BJ (cell line): ENCODE results near the gene DSCAML1. TPM values are rescaled to one million over a fixed set of nuclear protein-coding genes. Genes with fewer than 3 reads are reported as not detected.

Experiments
- CTCF ChIA-PET: fragments of 350-600 bp; formaldehyde crosslinking; extraction: SDS; loops from one replicate; lab custom pipeline; 2021; ENCODE audit warnings: antibody characterized with exemption, inconsistent platforms; lab: Yijun Ruan, JAX
- POLR2A ChIA-PET: fragments of 300-600 bp; sonication (Branson Sonifier 250); formaldehyde crosslinking; extraction: SDS; loops from one replicate; lab custom pipeline; 2021; ENCODE audit warnings: antibody characterized with exemption; lab: Charles Lee
- DNase-seq: peaks from one replicate; pipeline ENCODE4 v3.0.0-alpha.2; 2011; ENCODE audit warnings: low read depth
- H3K27me3 ChIP-seq: 2 replicates; pipeline ENCODE4 v1.6.0; 2011; ENCODE audit warnings: low read length; ENCODE audit not compliant: control insufficient read depth, insufficient read depth
- H3K36me3 ChIP-seq: 2 replicates; pipeline ENCODE4 v1.5.1; 2011; ENCODE audit warnings: low read length; ENCODE audit not compliant: control insufficient read depth, insufficient read depth
- H3K4me3 ChIP-seq: 2 replicates; pipeline ENCODE4 v1.5.1; 2011; ENCODE audit warnings: low read depth, mild to moderate bottlenecking, control low read depth, low read length
- CTCF ChIP-seq: IDR thresholded peaks from 2 replicates; pipeline ENCODE4 v1.5.1; 2011; ENCODE audit warnings: low read depth, mild to moderate bottlenecking, control low read depth, inconsistent platforms, low read length, moderate library complexity; ENCODE audit not compliant: insufficient read depth
- polyA plus RNA-seq: library from polyadenylated mRNA; depleted of rRNA; stranded (reverse); fragments of >200 nt; gene quantifications from 2 replicates; pipeline ENCODE4 v1.2.3, GENCODE V29; 2011

Gene DSCAML1
- polyA plus RNA-seq, 1 experiment, result not detected

- Histone ChIP-seq H3K4me3 (no peak overlapping the region), H3K27me3 (no peaks in the 10 kb centered on the region), H3K36me3 (no peaks in the 10 kb centered on the region)
- DNase-seq, result no peak
- CTCF ChIA-PET, result interaction anchor here (1.3 to 4.9 kb wide), 2 partner anchors 13 to 232 kb away, joined by 3 to 32 read pairs; no protein-coding TSS in a partner anchor
- POLR2A ChIA-PET, result no interaction called here
- TF ChIP-seq CTCF, result no peak
Measured at GRCh38 chr11:117821431-117821830, 24.4 kb upstream of the DSCAML1 start.

- H3K36me3 ChIP-seq, result no peaks in the 10 kb centered on the region
- no peak for DNase-seq
- POLR2A ChIA-PET, result no interaction called here
- H3K27me3 ChIP-seq, result no peaks in the 10 kb centered on the region
- CTCF ChIA-PET, result interaction anchor here (1.3 to 5.2 kb wide), 4 partner anchors 12 to 233 kb away, joined by 3 to 155 read pairs (median 23); no protein-coding TSS in a partner anchor
- TF ChIP-seq CTCF, result no peak
- no peak overlapping the region for H3K4me3 ChIP-seq
Measured at GRCh38 chr11:117820516-117820915, 23.5 kb upstream of the DSCAML1 start.

DNA sequence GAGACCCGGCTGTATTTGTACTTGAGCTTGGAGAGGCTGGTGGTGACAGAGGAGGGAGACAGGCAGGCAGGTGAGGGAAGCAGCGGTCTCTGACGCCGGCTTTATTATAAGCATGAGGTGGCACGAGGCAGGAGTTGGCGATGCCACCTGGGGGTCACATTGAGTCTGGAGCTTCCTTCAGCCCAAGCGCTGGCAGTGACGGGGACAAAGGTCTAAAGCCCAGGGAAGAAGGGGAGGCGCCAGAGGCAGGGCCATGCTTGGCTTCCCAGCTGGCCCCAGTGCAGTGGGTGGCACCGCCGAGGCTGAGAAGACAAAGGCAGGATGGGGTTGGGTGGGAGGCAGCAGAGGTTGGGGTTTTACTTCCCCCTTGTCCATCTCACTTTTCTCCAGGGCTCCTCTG is 23.1 kb upstream of the DSCAML1 start:
- ChIA-PET POLR2A (no interaction called here), CTCF (interaction anchor here (1.4 to 6.0 kb wide), 4 partner anchors 14 to 396 kb away, joined by 9 to 155 read pairs (median 32); no protein-coding TSS in a partner anchor)
- H3K4me3 ChIP-seq, result no peak overlapping the region
- H3K27me3 ChIP-seq, result no peaks in the 10 kb centered on the region
- no peak for TF ChIP-seq CTCF
- H3K36me3 ChIP-seq, result no peaks in the 10 kb centered on the region
- no peak for DNase-seq

DNA sequence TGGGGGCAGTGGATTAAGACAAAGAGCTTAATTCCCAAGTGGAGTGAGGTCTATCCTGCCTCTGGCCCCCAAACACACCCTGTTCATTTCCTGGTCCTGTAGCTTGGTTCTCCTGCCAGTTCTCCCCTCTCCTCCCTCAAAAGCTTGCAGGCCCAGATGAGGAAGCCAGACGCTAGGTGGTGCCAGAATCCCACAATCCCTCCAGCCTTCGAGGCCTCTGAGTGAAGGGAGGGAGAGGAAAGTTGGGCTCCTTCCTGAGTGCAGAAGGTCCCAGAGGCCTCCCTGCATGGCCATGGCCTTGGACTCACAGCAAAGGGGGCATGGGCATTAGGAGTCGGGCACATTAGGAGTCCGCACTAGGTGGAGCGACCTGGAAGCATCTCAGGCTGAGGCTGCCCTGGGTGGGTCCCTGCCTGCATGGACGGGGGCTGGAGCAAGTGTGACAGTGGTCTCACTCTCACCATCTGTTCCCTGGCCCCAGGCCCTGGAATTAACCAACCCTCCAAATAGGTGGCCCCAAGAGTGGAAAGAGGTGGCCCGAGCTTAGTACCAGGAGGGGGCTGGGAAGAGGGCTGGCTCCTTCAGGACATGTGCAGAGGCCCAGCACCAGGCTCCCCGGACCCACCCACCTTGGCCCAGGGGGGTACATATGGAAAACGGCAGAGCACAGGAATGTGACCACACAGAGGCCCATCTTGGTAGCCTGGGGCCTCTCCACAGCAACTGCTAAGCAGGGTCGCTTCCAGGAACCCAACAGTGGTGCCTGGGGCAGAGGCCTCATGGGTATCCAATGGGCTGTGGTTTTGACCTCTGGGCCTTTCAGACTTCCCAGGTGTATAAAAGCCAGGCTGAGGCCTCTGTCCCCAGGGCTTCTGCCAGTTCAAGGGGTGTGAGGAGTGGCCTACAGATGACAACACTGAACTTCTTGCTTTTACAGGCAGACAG is 22.4 kb upstream of the DSCAML1 start:
- Histone ChIP-seq H3K27me3 (no peaks in the 10 kb centered on the region), H3K36me3 (no peaks in the 10 kb centered on the region), H3K4me3 (no peak overlapping the region)
- CTCF ChIA-PET, result interaction anchor here (0.6 to 6.0 kb wide), 13 partner anchors 9 to 640 kb away, joined by 3 to 155 read pairs (median 4); no protein-coding TSS in a partner anchor
- peak; percentile 58 for TF ChIP-seq CTCF
- POLR2A ChIA-PET, result no interaction called here
- DNase-seq, result no peak

GRCh38 chr11:117818041-117818873 is 21.2 kb upstream of the DSCAML1 start:
- TF ChIP-seq CTCF, result no peak
- no peaks in the 10 kb centered on the region for H3K36me3 ChIP-seq
- POLR2A ChIA-PET, result no interaction called here
- no peak overlapping the region for H3K4me3 ChIP-seq
- DNase-seq, result no peak
- CTCF ChIA-PET, result interaction anchor here (0.6 to 6.0 kb wide), 26 partner anchors 10 to 642 kb away, joined by 3 to 155 read pairs (median 4); no protein-coding TSS in a partner anchor
- no peaks in the 10 kb centered on the region for H3K27me3 ChIP-seq
